Measurements from ENCODE around the gene PLAAT5. TPM values are rescaled to one million over a fixed set of nuclear protein-coding genes. Genes with fewer than 3 reads are reported as not detected.

PLAAT5 gene
- total and polyA plus RNA-seq, 9 donors: 1.5 to 35.0 (median 3.8) TPM

DNA sequence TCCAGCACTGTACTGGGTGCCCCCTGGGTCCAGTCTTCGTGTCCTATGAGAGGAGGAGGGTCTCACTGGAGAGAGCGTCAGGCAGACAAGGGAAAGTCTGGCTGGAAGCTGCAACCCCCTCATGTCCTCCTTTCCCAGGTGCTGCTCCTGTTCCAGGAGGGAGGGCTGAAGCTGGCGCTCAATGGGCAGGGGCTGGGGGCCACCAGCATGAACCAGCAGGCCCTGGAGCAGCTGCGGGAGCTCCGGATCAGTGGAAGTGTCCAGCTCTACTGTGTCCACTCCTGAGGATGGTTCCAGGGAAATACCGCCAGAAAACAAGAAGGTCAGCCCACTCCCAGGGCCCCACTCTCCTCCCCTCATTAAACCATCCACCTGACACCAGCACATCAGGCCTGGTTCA is 25.1 kb upstream of the PLAAT5 start:
- Histone ChIP-seq H3K36me3 (no peaks in the 10 kb centered on the region), H3K27ac (no peak overlapping the region), H3K4me3 (no peak overlapping the region), H3K9me3 (no peaks in the 10 kb centered on the region), H3K27me3 (no peaks in the 10 kb centered on the region), H3K4me1 (ENCODE audit: insufficient read depth) (no peaks in the 10 kb centered on the region)
- no peak for DNase-seq
- WGBS, 3 donors: 91 to 99% (median 97%) methylated on average over 6 of the region's 6 CpGs
- intact Hi-C loops (cut with DNase I): no loop called here
- TF ChIP-seq, protein P1, sequence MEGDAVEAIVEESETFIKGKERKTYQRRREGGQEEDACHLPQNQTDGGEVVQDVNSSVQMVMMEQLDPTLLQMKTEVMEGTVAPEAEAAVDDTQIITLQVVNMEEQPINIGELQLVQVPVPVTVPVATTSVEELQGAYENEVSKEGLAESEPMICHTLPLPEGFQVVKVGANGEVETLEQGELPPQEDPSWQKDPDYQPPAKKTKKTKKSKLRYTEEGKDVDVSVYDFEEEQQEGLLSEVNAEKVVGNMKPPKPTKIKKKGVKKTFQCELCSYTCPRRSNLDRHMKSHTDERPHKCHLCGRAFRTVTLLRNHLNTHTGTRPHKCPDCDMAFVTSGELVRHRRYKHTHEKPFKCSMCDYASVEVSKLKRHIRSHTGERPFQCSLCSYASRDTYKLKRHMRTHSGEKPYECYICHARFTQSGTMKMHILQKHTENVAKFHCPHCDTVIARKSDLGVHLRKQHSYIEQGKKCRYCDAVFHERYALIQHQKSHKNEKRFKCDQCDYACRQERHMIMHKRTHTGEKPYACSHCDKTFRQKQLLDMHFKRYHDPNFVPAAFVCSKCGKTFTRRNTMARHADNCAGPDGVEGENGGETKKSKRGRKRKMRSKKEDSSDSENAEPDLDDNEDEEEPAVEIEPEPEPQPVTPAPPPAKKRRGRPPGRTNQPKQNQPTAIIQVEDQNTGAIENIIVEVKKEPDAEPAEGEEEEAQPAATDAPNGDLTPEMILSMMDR (IDR thresholded peaks at IDR 0.05): no peak
- no peak for TF ChIP-seq POLR2A (IDR thresholded peaks at IDR 0.05)
- TF ChIP-seq EP300 (IDR thresholded peaks at IDR 0.05): no peak

DNA sequence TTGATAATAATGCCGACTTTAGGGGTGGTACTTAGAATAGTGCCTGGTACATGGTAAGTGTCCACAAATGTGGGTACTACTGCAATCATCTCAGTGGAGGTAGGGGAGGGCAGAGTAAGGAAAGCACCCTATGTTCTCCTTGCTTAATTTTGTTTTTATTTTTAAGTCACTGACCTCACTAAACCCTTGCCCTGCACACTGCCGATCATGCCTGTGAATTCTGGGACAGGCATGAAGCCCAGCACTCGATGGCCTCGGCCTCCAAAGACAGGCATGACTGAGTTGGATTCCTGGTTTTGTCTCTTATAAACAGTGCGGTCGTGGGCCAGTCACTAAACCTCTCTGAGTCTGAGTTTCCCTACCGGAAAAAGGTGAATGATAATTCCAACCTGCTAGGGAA is 21.8 kb upstream of the PLAAT5 start:
- H3K27me3 ChIP-seq: no peaks in the 10 kb centered on the region
- H3K9me3 ChIP-seq: no peaks in the 10 kb centered on the region
- H3K36me3 ChIP-seq: no peaks in the 10 kb centered on the region
- no peak overlapping the region for H3K4me3 ChIP-seq
- 86 to 95% (median 92%) methylated on average over 7 of the region's 7 CpGs for WGBS, 3 donors
- no peak for DNase-seq
- intact Hi-C loops (cut with DNase I): no loop called here
- H3K4me1 ChIP-seq (ENCODE audit: insufficient read depth): peaks cover 4% of the 10 kb centered on the region
- no peak for TF ChIP-seq EP300 (IDR thresholded peaks at IDR 0.05)
- TF ChIP-seq POLR2A (IDR thresholded peaks at IDR 0.05): no peak
- TF ChIP-seq, protein P1 (IDR thresholded peaks at IDR 0.05): no peak
- H3K27ac ChIP-seq: no peak overlapping the region

DNA sequence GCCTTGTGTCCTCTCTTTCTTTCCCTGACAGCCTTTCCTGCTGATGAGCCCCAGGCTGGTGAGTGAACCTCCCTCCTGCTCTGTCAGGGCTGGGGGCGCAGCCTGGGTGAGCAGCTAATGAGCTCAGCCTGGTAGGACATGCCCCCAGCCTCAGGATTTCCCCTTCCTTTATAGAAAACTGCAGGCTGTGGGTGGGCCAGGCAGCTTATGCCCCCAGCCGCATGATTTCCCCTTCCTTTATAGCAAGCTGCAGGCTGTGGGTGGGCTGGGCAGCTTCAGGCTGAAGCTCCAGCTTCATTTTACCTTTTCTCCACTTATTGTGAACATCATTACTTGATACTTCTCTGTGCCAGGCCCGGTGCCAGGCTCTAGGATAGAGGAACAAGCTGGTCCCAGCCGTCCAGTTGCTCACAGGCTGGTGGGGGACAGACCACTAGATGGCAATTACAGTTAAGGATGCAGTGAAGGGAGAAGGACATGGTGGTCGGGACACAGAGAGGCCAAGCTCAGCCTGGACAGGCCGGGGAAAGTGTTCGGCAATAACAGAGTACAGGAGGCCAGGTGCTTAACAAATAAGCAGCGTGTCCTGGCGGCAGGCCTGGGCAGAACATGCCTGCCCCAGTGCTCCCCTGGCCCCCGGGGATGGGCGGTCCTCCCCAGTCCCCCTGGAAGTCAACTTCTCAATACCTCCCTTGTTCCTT is 20.2 kb upstream of the PLAAT5 start:
- 77 to 88% (median 85%) methylated on average over 11 of the region's 11 CpGs for WGBS, 3 donors
- H3K27ac ChIP-seq: peak overlapping the region in 1 of 2 donors; percentile 34
- H3K27me3 ChIP-seq: no peaks in the 10 kb centered on the region
- intact Hi-C loops (cut with DNase I): no loop called here
- no peak overlapping the region for H3K4me3 ChIP-seq
- no peaks in the 10 kb centered on the region for H3K36me3 ChIP-seq
- no peaks in the 10 kb centered on the region for H3K9me3 ChIP-seq
- DNase-seq: no peak
- TF ChIP-seq EP300 (IDR thresholded peaks at IDR 0.05) (no peak), POLR2A (IDR thresholded peaks at IDR 0.05) (no peak)
- TF ChIP-seq, protein P1 (IDR thresholded peaks at IDR 0.05): no peak
- H3K4me1 ChIP-seq (ENCODE audit: insufficient read depth): peaks cover 4% of the 10 kb centered on the region

DNA sequence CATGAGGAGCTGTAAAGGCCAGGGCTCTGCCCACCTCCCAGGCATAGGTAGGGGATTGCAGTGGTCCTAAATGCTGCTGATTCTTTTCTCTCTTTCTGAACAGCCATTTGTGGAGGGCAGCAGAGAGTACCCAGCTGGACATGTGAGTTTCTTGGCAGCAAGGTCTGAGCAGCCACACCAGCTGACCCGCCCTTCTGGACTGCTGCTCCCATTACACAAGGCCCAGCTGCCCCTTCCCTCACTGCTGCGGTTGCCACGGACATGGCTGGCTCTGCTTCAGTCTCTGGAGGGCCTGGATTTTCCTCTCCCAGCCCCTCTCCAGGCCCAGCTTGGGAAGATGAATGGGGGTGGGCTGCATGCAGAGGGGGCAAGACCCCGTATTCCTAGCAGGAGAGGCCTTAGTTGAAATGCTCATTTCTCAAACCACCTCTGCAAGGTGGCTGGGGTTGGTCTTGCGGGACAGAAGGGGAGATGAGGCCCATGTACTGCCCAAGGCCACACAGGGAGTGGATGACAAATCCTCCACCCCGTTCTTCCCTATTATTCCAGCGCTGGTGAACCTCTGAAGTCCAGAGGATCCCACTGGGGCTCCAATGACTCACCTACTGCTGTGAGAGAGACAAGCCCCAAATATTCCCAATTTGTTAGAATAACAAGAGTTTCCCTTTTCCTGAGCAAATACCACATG is 19.5 kb upstream of the PLAAT5 start:
- peak; percentile 46 to 71 (median 65) for DNase-seq
- 60 to 68% (median 62%) methylated on average over 7 of the region's 7 CpGs for WGBS, 3 donors
- intact Hi-C loops (cut with DNase I): no loop called here

More for the DNA sequence above, 19.5 kb upstream of the PLAAT5 start:
- no peaks in the 10 kb centered on the region for H3K9me3 ChIP-seq
- no peaks in the 10 kb centered on the region for H3K36me3 ChIP-seq
- H3K4me3 ChIP-seq: no peak overlapping the region
- no peaks in the 10 kb centered on the region for H3K27me3 ChIP-seq
- TF ChIP-seq EP300 (IDR thresholded peaks at IDR 0.05) (no peak), POLR2A (IDR thresholded peaks at IDR 0.05) (no peak)
- TF ChIP-seq, protein P1 (IDR thresholded peaks at IDR 0.05): no peak
- H3K4me1 ChIP-seq (ENCODE audit: insufficient read depth): peaks cover 4% of the 10 kb centered on the region
- H3K27ac ChIP-seq: peak overlapping the region in 1 of 2 donors; percentile 34
